GM23338 (cell line): ENCODE data around the gene KCNIP3. TPM values are rescaled to one million over a fixed set of nuclear protein-coding genes. Genes with fewer than 3 reads are reported as not detected.

Experiments
- ATAC-seq: fragments of 200-7000 bp; cut with Tn5 transposase; 3 replicates; pipeline ENCODE4 v1.9.1; 2020
- DNase-seq: peaks from one replicate; pipeline ENCODE4 v3.0.0-alpha.2; 2015; ENCODE audit warnings: low spot score
- H2AFZ ChIP-seq: fragments of 200-600 bp; sonication (generic); 2 replicates; pipeline ENCODE4 v1.8.0; 2016; ENCODE audit warnings: antibody characterized with exemption, mild to moderate bottlenecking, moderate library complexity
- H3F3A ChIP-seq: fragments of 200-600 bp; sonication (generic); replicated peaks from 2 replicates; pipeline ENCODE4 v1.8.0; 2017; ENCODE audit warnings: antibody characterized with exemption, mixed run types, low read depth
- H3K27ac ChIP-seq: fragments of 200-600 bp; sonication (generic); 2 replicates; pipeline ENCODE4 v1.6.1; 2016; ENCODE audit warnings: low read depth
- H3K27me3 ChIP-seq: fragments of 200-600 bp; sonication (generic); 2 replicates; pipeline ENCODE4 v1.8.0; 2016; ENCODE audit warnings: mild to moderate bottlenecking, mixed run types, moderate library complexity; ENCODE audit not compliant: insufficient read depth
- H3K36me3 ChIP-seq: fragments of 200-600 bp; sonication (generic); 2 replicates; pipeline ENCODE4 v1.8.0; 2016; ENCODE audit warnings: mild to moderate bottlenecking; ENCODE audit not compliant: insufficient read depth
- H3K4me1 ChIP-seq: fragments of 200-600 bp; sonication (generic); 2 replicates; pipeline ENCODE4 v1.8.0; 2016; ENCODE audit warnings: mild to moderate bottlenecking, moderate library complexity; ENCODE audit not compliant: insufficient read depth
- H3K4me2 ChIP-seq: fragments of 200-600 bp; sonication (generic); 2 replicates; pipeline ENCODE4 v1.7.1; 2017; ENCODE audit warnings: mixed run types
- H3K4me3 ChIP-seq: fragments of 200-600 bp; sonication (generic); 2 replicates; pipeline ENCODE4 v1.6.1; 2016; ENCODE audit warnings: mixed run types
- H3K79me2 ChIP-seq: fragments of 200-600 bp; sonication (generic); replicated peaks from 2 replicates; pipeline ENCODE4 v1.8.0; 2017; ENCODE audit warnings: mild to moderate bottlenecking; ENCODE audit not compliant: insufficient read depth
- H3K9me2 ChIP-seq: fragments of 200-600 bp; sonication (generic); 2 replicates; pipeline ENCODE4 v1.8.0; 2017; ENCODE audit not compliant: insufficient read depth
- H4K20me1 ChIP-seq: fragments of 200-600 bp; sonication (generic); replicated peaks from 2 replicates; pipeline ENCODE4 v1.8.0; 2017; ENCODE audit warnings: mild to moderate bottlenecking; ENCODE audit not compliant: insufficient read depth
- H3K27ac Mint-ChIP-seq: 2 replicates; pipeline ENCODE4 v1.8.0; 2020; ENCODE audit warnings: inconsistent platforms, mild to moderate bottlenecking, moderate library complexity, mixed read lengths
- H3K27me3 Mint-ChIP-seq: 3 replicates; pipeline ENCODE4 v1.8.0; 2022; ENCODE audit warnings: low read depth, mild to moderate bottlenecking, moderate library complexity, mixed read lengths, inconsistent platforms; ENCODE audit not compliant: insufficient read depth, poor library complexity
- H3K36me3 Mint-ChIP-seq: 3 replicates; pipeline ENCODE4 v1.8.0; 2021; ENCODE audit warnings: low read depth, mild to moderate bottlenecking, inconsistent platforms, moderate library complexity, mixed read lengths
- H3K4me1 Mint-ChIP-seq: 3 replicates; pipeline ENCODE4 v1.8.0; 2020; ENCODE audit warnings: mild to moderate bottlenecking, inconsistent platforms, mixed read lengths
- H3K4me3 Mint-ChIP-seq: 3 replicates; pipeline ENCODE4 v1.8.0; 2021; ENCODE audit warnings: moderate library complexity, mild to moderate bottlenecking, inconsistent platforms, mixed read lengths
- H3K9me3 Mint-ChIP-seq: 3 replicates; pipeline ENCODE4 v1.8.0; 2020; ENCODE audit warnings: moderate library complexity, mild to moderate bottlenecking, inconsistent platforms, mixed read lengths
- CREB1 ChIP-seq: fragments of 250-450 bp; sonication (Bioruptor Pico); IDR thresholded peaks from 2 replicates; pipeline ENCODE4 v1.5.0; 2020; ENCODE audit warnings: low read depth, mild to moderate bottlenecking, moderate library complexity
- EZH2 ChIP-seq: fragments of 200-600 bp; sonication (generic); IDR thresholded peaks from one replicate; pipeline ENCODE4 v1.8.0; 2017; ENCODE audit warnings: antibody characterized with exemption, mild to moderate bottlenecking, low read depth; ENCODE audit not compliant: unreplicated experiment
- EZH2phosphoT487 ChIP-seq: fragments of 200-600 bp; sonication (generic); IDR thresholded peaks from one replicate; pipeline ENCODE4 v1.8.1; 2018; ENCODE audit warnings: antibody characterized with exemption; ENCODE audit not compliant: unreplicated experiment
- JUNB ChIP-seq: IDR thresholded peaks from one replicate; pipeline ENCODE4 v1.6.1; 2016; ENCODE audit warnings: antibody characterized with exemption; ENCODE audit not compliant: unreplicated experiment
- NANOG ChIP-seq: IDR thresholded peaks from 2 replicates; pipeline ENCODE4 v1.6.1; 2016; ENCODE audit warnings: antibody characterized with exemption, borderline replicate concordance
- POLR2AphosphoS5 ChIP-seq: IDR thresholded peaks from 2 replicates; pipeline ENCODE4 v1.6.1; 2016; ENCODE audit warnings: antibody characterized with exemption, low read depth
- STAT1 ChIP-seq: IDR thresholded peaks from one replicate; pipeline ENCODE4 v1.6.1; 2016; ENCODE audit warnings: antibody characterized with exemption; ENCODE audit not compliant: unreplicated experiment
- ZNF114 ChIP-seq: fragments of 250-450 bp; sonication (Bioruptor Pico); IDR thresholded peaks from 2 replicates; pipeline ENCODE4 v1.5.0; 2020; ENCODE audit warnings: mild to moderate bottlenecking, moderate library complexity
- ZNF331 ChIP-seq: fragments of 250-450 bp; sonication (Bioruptor Pico); IDR thresholded peaks from 2 replicates; pipeline ENCODE4 v1.5.0; 2020; ENCODE audit warnings: low read depth, mild to moderate bottlenecking, moderate library complexity
- polyA plus RNA-seq: library from polyadenylated mRNA; unstranded; fragments of >200 nt; fragmentation: Nextera tagmentation; extraction: Ambion mirVana; gene quantifications from 2 replicates; pipeline ENCODE4 v1.2.1, GENCODE V29; 2016
- total RNA-seq: library from RNA; depleted of rRNA; stranded (reverse); fragments of >200 nt; shearing (Covaris generic); gene quantifications from 2 replicates; pipeline ENCODE4 v1.2.3, GENCODE V29; 2014
- TF ChIP-seq, protein P1 (sequence below), 2 experiments: fragments of 200-600 bp in 1 of 2; sonication (generic) in 1 of 2; conservative IDR thresholded peaks; 2 replicates each; pipeline versions ENCODE4 v1.5.1 to v1.6.1; 2016 to 2017; ENCODE audit warnings: antibody characterized with exemption in 2 of 2, low read depth in 2 of 2, mild to moderate bottlenecking in 2 of 2, moderate library complexity in 1 of 2
- TF ChIP-seq, protein P2 (sequence below): IDR thresholded peaks from 2 replicates; pipeline ENCODE4 v1.6.1; 2016; ENCODE audit warnings: antibody characterized with exemption
- TF ChIP-seq, protein P3 (sequence below): IDR thresholded peaks from one replicate; pipeline ENCODE4 v1.6.1; 2018; ENCODE audit warnings: antibody characterized with exemption; ENCODE audit not compliant: unreplicated experiment
- TF ChIP-seq, protein P4 (sequence below): fragments of 250-450 bp; sonication (Bioruptor Pico); IDR thresholded peaks from 2 replicates; pipeline ENCODE4 v1.5.0; 2020; ENCODE audit warnings: mild to moderate bottlenecking, moderate library complexity

Gene KCNIP3
- total and polyA plus RNA-seq, 2 experiments from 2014 or later: 0.32 to 0.83 TPM

DNA sequence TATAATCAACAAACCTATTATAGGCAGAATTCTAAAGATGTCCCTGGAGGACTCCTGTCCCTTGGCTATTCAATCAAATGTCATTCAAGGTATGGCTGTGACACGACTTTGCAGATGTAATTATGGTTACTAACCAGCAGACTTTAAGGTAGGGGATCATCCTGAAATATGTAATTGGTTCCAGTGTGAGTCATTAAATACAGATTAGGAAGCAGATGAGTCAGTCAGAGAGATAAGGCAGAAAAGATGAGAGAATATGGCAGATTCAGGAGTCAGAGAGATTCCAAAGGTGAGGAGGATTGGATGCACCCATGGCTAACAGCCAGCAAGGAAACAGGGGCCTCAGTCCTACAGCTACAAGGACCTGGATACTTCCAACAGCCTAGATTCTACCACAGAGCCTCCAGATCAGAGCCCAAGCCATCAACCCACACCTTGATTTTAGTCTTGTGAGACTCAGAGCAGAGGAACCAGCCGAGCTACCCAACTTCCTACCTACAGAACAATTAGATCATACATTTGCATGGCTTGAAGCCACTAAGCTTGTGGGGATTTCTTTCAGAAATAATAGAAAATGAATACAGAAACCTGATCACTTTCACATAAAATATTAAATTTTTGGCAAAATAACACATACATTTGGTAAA, 34.1 kb upstream of the KCNIP3 start:
- no peak overlapping the region for H2AFZ ChIP-seq
- Mint-ChIP-seq H3K4me3 (no peak overlapping the region), H3K9me3 (peaks cover 20% of the 10 kb centered on the region), H3K36me3 (peaks cover 15% of the 10 kb centered on the region; the same call in 2 of the 3 replicates), H3K27ac (no peak overlapping the region), H3K4me1 (peaks cover 7% of the 10 kb centered on the region; the same call in 2 of the 3 replicates), H3K27me3 (peaks cover 18% of the 10 kb centered on the region)
- no peak overlapping the region for H3K4me3 ChIP-seq
- H3F3A ChIP-seq: no peaks in the 10 kb centered on the region
- DNase-seq (no peak), ATAC-seq (no peak)
- H3K9me2 ChIP-seq: no peaks in the 10 kb centered on the region; the same call in 1 of the 2 replicates
- no peaks in the 10 kb centered on the region for H3K4me1 ChIP-seq
- H3K36me3 ChIP-seq: no peaks in the 10 kb centered on the region
- TF ChIP-seq STAT1 (no peak), ZNF331 (CRISPR knock-in tag) (no peak), ZNF114 (CRISPR knock-in tag) (no peak), POLR2AphosphoS5 (no peak), EZH2 (no peak), EZH2phosphoT487 (no peak), JUNB (no peak), CREB1 (CRISPR knock-in tag) (no peak), NANOG (no peak)
- TF ChIP-seq, protein P1, sequence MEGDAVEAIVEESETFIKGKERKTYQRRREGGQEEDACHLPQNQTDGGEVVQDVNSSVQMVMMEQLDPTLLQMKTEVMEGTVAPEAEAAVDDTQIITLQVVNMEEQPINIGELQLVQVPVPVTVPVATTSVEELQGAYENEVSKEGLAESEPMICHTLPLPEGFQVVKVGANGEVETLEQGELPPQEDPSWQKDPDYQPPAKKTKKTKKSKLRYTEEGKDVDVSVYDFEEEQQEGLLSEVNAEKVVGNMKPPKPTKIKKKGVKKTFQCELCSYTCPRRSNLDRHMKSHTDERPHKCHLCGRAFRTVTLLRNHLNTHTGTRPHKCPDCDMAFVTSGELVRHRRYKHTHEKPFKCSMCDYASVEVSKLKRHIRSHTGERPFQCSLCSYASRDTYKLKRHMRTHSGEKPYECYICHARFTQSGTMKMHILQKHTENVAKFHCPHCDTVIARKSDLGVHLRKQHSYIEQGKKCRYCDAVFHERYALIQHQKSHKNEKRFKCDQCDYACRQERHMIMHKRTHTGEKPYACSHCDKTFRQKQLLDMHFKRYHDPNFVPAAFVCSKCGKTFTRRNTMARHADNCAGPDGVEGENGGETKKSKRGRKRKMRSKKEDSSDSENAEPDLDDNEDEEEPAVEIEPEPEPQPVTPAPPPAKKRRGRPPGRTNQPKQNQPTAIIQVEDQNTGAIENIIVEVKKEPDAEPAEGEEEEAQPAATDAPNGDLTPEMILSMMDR (conservative IDR thresholded peaks at IDR 0.05; ENCODE audit: low read depth in 2 of 2): no peak
- TF ChIP-seq, protein P2, sequence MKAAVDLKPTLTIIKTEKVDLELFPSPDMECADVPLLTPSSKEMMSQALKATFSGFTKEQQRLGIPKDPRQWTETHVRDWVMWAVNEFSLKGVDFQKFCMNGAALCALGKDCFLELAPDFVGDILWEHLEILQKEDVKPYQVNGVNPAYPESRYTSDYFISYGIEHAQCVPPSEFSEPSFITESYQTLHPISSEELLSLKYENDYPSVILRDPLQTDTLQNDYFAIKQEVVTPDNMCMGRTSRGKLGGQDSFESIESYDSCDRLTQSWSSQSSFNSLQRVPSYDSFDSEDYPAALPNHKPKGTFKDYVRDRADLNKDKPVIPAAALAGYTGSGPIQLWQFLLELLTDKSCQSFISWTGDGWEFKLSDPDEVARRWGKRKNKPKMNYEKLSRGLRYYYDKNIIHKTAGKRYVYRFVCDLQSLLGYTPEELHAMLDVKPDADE: no peak
- TF ChIP-seq, protein P3, sequence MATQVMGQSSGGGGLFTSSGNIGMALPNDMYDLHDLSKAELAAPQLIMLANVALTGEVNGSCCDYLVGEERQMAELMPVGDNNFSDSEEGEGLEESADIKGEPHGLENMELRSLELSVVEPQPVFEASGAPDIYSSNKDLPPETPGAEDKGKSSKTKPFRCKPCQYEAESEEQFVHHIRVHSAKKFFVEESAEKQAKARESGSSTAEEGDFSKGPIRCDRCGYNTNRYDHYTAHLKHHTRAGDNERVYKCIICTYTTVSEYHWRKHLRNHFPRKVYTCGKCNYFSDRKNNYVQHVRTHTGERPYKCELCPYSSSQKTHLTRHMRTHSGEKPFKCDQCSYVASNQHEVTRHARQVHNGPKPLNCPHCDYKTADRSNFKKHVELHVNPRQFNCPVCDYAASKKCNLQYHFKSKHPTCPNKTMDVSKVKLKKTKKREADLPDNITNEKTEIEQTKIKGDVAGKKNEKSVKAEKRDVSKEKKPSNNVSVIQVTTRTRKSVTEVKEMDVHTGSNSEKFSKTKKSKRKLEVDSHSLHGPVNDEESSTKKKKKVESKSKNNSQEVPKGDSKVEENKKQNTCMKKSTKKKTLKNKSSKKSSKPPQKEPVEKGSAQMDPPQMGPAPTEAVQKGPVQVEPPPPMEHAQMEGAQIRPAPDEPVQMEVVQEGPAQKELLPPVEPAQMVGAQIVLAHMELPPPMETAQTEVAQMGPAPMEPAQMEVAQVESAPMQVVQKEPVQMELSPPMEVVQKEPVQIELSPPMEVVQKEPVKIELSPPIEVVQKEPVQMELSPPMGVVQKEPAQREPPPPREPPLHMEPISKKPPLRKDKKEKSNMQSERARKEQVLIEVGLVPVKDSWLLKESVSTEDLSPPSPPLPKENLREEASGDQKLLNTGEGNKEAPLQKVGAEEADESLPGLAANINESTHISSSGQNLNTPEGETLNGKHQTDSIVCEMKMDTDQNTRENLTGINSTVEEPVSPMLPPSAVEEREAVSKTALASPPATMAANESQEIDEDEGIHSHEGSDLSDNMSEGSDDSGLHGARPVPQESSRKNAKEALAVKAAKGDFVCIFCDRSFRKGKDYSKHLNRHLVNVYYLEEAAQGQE: no peak
- TF ChIP-seq, protein P4, sequence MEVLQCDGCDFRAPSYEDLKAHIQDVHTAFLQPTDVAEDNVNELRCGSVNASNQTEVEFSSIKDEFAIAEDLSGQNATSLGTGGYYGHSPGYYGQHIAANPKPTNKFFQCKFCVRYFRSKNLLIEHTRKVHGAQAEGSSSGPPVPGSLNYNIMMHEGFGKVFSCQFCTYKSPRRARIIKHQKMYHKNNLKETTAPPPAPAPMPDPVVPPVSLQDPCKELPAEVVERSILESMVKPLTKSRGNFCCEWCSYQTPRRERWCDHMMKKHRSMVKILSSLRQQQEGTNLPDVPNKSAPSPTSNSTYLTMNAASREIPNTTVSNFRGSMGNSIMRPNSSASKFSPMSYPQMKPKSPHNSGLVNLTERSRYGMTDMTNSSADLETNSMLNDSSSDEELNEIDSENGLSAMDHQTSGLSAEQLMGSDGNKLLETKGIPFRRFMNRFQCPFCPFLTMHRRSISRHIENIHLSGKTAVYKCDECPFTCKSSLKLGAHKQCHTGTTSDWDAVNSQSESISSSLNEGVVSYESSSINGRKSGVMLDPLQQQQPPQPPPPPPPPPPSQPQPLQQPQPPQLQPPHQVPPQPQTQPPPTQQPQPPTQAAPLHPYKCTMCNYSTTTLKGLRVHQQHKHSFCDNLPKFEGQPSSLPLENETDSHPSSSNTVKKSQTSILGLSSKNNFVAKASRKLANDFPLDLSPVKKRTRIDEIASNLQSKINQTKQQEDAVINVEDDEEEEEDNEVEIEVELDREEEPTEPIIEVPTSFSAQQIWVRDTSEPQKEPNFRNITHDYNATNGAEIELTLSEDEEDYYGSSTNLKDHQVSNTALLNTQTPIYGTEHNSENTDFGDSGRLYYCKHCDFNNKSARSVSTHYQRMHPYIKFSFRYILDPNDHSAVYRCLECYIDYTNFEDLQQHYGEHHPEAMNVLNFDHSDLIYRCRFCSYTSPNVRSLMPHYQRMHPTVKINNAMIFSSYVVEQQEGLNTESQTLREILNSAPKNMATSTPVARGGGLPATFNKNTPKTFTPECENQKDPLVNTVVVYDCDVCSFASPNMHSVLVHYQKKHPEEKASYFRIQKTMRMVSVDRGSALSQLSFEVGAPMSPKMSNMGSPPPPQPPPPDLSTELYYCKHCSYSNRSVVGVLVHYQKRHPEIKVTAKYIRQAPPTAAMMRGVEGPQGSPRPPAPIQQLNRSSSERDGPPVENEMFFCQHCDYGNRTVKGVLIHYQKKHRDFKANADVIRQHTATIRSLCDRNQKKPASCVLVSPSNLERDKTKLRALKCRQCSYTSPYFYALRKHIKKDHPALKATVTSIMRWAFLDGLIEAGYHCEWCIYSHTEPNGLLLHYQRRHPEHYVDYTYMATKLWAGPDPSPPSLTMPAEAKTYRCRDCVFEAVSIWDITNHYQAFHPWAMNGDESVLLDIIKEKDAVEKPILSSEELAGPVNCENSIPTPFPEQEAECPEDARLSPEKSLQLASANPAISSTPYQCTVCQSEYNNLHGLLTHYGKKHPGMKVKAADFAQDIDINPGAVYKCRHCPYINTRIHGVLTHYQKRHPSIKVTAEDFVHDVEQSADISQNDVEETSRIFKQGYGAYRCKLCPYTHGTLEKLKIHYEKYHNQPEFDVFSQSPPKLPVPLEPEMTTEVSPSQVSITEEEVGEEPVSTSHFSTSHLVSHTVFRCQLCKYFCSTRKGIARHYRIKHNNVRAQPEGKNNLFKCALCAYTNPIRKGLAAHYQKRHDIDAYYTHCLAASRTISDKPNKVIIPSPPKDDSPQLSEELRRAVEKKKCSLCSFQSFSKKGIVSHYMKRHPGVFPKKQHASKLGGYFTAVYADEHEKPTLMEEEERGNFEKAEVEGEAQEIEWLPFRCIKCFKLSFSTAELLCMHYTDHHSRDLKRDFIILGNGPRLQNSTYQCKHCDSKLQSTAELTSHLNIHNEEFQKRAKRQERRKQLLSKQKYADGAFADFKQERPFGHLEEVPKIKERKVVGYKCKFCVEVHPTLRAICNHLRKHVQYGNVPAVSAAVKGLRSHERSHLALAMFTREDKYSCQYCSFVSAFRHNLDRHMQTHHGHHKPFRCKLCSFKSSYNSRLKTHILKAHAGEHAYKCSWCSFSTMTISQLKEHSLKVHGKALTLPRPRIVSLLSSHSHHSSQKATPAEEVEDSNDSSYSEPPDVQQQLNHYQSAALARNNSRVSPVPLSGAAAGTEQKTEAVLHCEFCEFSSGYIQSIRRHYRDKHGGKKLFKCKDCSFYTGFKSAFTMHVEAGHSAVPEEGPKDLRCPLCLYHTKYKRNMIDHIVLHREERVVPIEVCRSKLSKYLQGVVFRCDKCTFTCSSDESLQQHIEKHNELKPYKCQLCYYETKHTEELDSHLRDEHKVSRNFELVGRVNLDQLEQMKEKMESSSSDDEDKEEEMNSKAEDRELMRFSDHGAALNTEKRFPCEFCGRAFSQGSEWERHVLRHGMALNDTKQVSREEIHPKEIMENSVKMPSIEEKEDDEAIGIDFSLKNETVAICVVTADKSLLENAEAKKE (CRISPR knock-in tag): no peak
- no peak overlapping the region for H3K27ac ChIP-seq
- no peaks in the 10 kb centered on the region for H4K20me1 ChIP-seq
- no peak overlapping the region for H3K4me2 ChIP-seq
- H3K79me2 ChIP-seq: no peaks in the 10 kb centered on the region
- H3K27me3 ChIP-seq: no peaks in the 10 kb centered on the region
